KMS-11 (cell line): ENCODE measurements around the gene ARHGAP28.

Experiments used
- H2AFZ ChIP-seq: fragments of 200-600 bp; sonication (generic); 2 replicates; pipeline ENCODE4 v1.6.1; 2016; ENCODE audit warnings: antibody characterized with exemption, mixed run types, low read depth
- H3K27ac ChIP-seq: fragments of 200-600 bp; sonication (generic); 2 replicates; pipeline ENCODE4 v1.6.1; 2016; ENCODE audit warnings: mild to moderate bottlenecking, mixed run types
- H3K27me3 ChIP-seq: fragments of 200-600 bp; sonication (generic); 2 replicates; pipeline ENCODE4 v1.6.1; 2017; ENCODE audit warnings: mild to moderate bottlenecking, low read depth, mixed run types, moderate library complexity; ENCODE audit not compliant: insufficient read depth
- H3K36me3 ChIP-seq: fragments of 200-600 bp; sonication (generic); 2 replicates; pipeline ENCODE4 v1.6.1; 2017; ENCODE audit warnings: mild to moderate bottlenecking, mixed run types; ENCODE audit not compliant: insufficient read depth
- H3K4me1 ChIP-seq: fragments of 200-600 bp; sonication (generic); 2 replicates; pipeline ENCODE4 v1.6.1; 2016; ENCODE audit warnings: mild to moderate bottlenecking, low read depth, mixed run types; ENCODE audit not compliant: poor library complexity, severe bottlenecking
- H3K4me2 ChIP-seq: fragments of 200-600 bp; sonication (generic); 2 replicates; pipeline ENCODE4 v1.7.0; 2016; ENCODE audit warnings: mild to moderate bottlenecking, mixed run types
- H3K4me3 ChIP-seq: fragments of 200-600 bp; sonication (generic); IDR thresholded peaks from 2 replicates; pipeline ENCODE4 v1.6.1; 2017; ENCODE audit warnings: low read depth, low read length, mixed read lengths; ENCODE audit not compliant: insufficient read depth
- H3K79me2 ChIP-seq: fragments of 200-600 bp; sonication (generic); 2 replicates; pipeline ENCODE4 v1.6.1; 2016; ENCODE audit warnings: low read depth, mixed run types; ENCODE audit not compliant: insufficient read depth
- H3K9ac ChIP-seq: fragments of 200-600 bp; sonication (generic); 2 replicates; pipeline ENCODE4 v1.6.1; 2016; ENCODE audit warnings: mild to moderate bottlenecking, mixed run types
- H4K20me1 ChIP-seq: fragments of 200-600 bp; sonication (generic); 2 replicates; pipeline ENCODE4 v1.6.1; 2016; ENCODE audit warnings: mild to moderate bottlenecking, mixed run types; ENCODE audit not compliant: insufficient read depth
- CTCF ChIP-seq: fragments of 200-600 bp; sonication (generic); conservative IDR thresholded peaks from 2 replicates; pipeline ENCODE4 v1.6.1; 2017; ENCODE audit warnings: low read depth, mild to moderate bottlenecking, antibody characterized with exemption, low read length, moderate library complexity, mixed read lengths

The ARHGAP28 gene

GRCh38 chr18:6956999-6957398, 227.5 kb downstream of the ARHGAP28 start:
- no peaks in the 10 kb centered on the region for H3K4me1 ChIP-seq
- no peaks in the 10 kb centered on the region for H3K79me2 ChIP-seq
- H2AFZ ChIP-seq: no peak overlapping the region
- no peaks in the 10 kb centered on the region for H3K36me3 ChIP-seq
- no peak overlapping the region for H3K4me2 ChIP-seq
- H3K27me3 ChIP-seq: no peaks in the 10 kb centered on the region
- TF ChIP-seq CTCF: no peak
- no peak overlapping the region for H3K9ac ChIP-seq
- H3K4me3 ChIP-seq: no peak overlapping the region
- no peaks in the 10 kb centered on the region for H4K20me1 ChIP-seq
- H3K27ac ChIP-seq: no peak overlapping the region

DNA sequence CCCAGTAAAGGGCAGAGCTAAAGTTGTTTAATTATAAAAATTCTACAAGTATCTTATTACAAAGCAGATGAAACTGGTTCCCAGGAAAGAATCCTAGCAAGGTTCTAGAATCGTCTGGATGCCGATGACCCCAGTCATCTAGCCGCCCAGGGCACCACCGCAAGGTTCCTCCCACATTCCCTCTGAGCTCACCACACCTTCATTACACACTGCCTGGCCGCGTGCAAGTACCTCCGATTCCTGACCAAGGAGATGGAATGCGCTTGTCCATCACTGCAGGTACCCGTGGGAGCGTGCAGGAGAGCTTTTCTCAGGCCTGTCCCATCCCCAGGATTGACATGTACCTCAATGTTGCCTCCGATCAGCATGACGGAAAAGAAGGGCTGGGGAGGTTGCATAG, 229.6 kb downstream of the ARHGAP28 start:
- H3K4me1 ChIP-seq: no peaks in the 10 kb centered on the region
- H3K9ac ChIP-seq: no peak overlapping the region
- H3K36me3 ChIP-seq: no peaks in the 10 kb centered on the region
- no peak overlapping the region for H3K4me3 ChIP-seq
- no peaks in the 10 kb centered on the region for H4K20me1 ChIP-seq
- no peak overlapping the region for H3K4me2 ChIP-seq
- no peaks in the 10 kb centered on the region for H3K27me3 ChIP-seq
- TF ChIP-seq CTCF: no peak
- no peak overlapping the region for H2AFZ ChIP-seq
- no peaks in the 10 kb centered on the region for H3K79me2 ChIP-seq
- H3K27ac ChIP-seq: no peak overlapping the region

- no peaks in the 10 kb centered on the region for H3K27me3 ChIP-seq
Observed at GRCh38 chr18:6960124-6960523, 230.6 kb downstream of the ARHGAP28 start.

GRCh38 chr18:6960656-6961055, 231.1 kb downstream of the ARHGAP28 start:
- H3K27me3 ChIP-seq: no peaks in the 10 kb centered on the region
- TF ChIP-seq CTCF: no peak
- H3K4me1 ChIP-seq: no peaks in the 10 kb centered on the region
- no peaks in the 10 kb centered on the region for H3K36me3 ChIP-seq
- no peaks in the 10 kb centered on the region for H3K79me2 ChIP-seq
- no peaks in the 10 kb centered on the region for H4K20me1 ChIP-seq
- no peak overlapping the region for H3K4me3 ChIP-seq
- no peak overlapping the region for H2AFZ ChIP-seq
- no peak overlapping the region for H3K4me2 ChIP-seq
- H3K27ac ChIP-seq: no peak overlapping the region
- H3K9ac ChIP-seq: no peak overlapping the region

More at GRCh38 chr18:6960124-6960523, 230.6 kb downstream of the ARHGAP28 start:
- Histone ChIP-seq H3K9ac (no peak overlapping the region), H3K4me3 (no peak overlapping the region), H2AFZ (no peak overlapping the region), H3K4me2 (no peak overlapping the region), H4K20me1 (no peaks in the 10 kb centered on the region), H3K4me1 (no peaks in the 10 kb centered on the region), H3K27ac (no peak overlapping the region), H3K36me3 (no peaks in the 10 kb centered on the region), H3K79me2 (no peaks in the 10 kb centered on the region)
- no peak for TF ChIP-seq CTCF
